Measurements from ENCODE around the gene UNC13D. TPM values are rescaled to one million over a fixed set of nuclear protein-coding genes. Genes with fewer than 3 reads are reported as not detected.

UNC13D gene
- total RNA-seq, 1 donor from 2014 or later = 102 TPM

DNA sequence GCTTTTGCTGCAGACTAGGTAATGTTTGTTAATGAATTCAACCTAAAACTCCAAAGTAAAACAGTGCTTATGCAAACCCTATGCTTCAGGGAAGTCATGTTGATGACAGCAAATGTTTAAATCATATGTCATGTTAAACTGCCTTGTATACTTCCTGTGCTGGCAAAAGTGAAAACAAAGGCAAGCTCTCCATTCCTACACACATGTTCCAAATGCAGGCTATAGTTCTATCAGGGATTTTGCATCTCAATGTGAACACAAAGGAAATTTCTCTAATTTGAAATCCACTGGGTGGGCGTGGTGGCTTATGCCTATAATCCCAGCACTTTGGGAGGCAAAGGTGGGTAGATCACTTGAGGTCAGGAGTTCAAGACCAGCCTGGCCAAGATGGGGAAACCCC, 40.3 kb downstream of the UNC13D start:
- CTCF ChIA-PET = interaction anchor here (0.9 kb wide), 1 partner anchor 57 kb away, joined by 3 read pairs; no protein-coding TSS in a partner anchor
- no peak for DNase-seq

DNA sequence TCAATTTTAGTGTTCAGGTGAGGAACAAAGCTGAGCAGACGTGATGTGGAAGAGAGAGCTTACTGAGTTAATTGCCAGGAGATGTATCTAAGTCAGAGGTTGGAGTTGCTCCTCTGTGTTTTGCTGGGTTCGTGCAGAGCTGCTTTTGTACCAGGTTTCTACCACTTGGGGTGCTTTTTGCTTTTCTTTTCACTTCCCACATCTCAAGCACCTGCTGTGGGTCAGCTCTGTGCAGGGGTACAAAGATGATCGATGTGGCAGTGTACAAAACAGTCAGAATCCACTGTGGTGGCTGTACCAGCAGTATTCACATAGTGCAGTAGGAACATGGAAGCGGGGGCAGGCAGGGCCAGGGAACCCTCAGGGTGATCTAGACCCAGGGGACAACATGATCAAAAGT, 44.8 kb downstream of the UNC13D start:
- CTCF ChIA-PET = interaction anchor here (1.0 to 1.3 kb wide), 2 partner anchors 30 to 46 kb away, joined by 4 read pairs; no protein-coding TSS in a partner anchor
- Mint-ChIP-seq H3K4me1 (peaks cover 11% of the 10 kb centered on the region), H3K4me3 (no peak overlapping the region), H3K9me3 (no peaks in the 10 kb centered on the region), H3K36me3 (ENCODE audit: low read depth) (peaks cover 45% of the 10 kb centered on the region), H3K27ac (no peak overlapping the region), H3K27me3 (no peaks in the 10 kb centered on the region)
- POLR2A ChIA-PET = interaction anchor here (0.6 to 1.4 kb wide), 3 partner anchors 19 to 125 kb away, joined by 4 read pairs; a partner anchor contains a TSS
- intact Hi-C loops (cut with micrococcal nuclease) = no loop called here
- TF ChIP-seq, protein P1, sequence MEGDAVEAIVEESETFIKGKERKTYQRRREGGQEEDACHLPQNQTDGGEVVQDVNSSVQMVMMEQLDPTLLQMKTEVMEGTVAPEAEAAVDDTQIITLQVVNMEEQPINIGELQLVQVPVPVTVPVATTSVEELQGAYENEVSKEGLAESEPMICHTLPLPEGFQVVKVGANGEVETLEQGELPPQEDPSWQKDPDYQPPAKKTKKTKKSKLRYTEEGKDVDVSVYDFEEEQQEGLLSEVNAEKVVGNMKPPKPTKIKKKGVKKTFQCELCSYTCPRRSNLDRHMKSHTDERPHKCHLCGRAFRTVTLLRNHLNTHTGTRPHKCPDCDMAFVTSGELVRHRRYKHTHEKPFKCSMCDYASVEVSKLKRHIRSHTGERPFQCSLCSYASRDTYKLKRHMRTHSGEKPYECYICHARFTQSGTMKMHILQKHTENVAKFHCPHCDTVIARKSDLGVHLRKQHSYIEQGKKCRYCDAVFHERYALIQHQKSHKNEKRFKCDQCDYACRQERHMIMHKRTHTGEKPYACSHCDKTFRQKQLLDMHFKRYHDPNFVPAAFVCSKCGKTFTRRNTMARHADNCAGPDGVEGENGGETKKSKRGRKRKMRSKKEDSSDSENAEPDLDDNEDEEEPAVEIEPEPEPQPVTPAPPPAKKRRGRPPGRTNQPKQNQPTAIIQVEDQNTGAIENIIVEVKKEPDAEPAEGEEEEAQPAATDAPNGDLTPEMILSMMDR (IDR thresholded peaks at IDR 0.05) = no peak
- DNase-seq = peak; percentile 0
- no peak for ATAC-seq (ENCODE audit: low read depth)

More for the DNA sequence above, 40.3 kb downstream of the UNC13D start:
- no peak overlapping the region for H3K27ac Mint-ChIP-seq
- no peaks in the 10 kb centered on the region for H3K9me3 Mint-ChIP-seq
- no peaks in the 10 kb centered on the region for H3K27me3 Mint-ChIP-seq
- TF ChIP-seq, protein P1 (IDR thresholded peaks at IDR 0.05) = no peak
- peaks cover 14% of the 10 kb centered on the region for H3K36me3 Mint-ChIP-seq (ENCODE audit: low read depth)
- intact Hi-C loops (cut with micrococcal nuclease) = no loop called here
- H3K4me3 Mint-ChIP-seq = no peak overlapping the region
- peaks cover 21% of the 10 kb centered on the region for H3K4me1 Mint-ChIP-seq
- POLR2A ChIA-PET = interaction anchor here (1.2 kb wide), 1 partner anchor 24 kb away, joined by 3 read pairs; no protein-coding TSS in a partner anchor
- no peak for ATAC-seq (ENCODE audit: low read depth)

DNA sequence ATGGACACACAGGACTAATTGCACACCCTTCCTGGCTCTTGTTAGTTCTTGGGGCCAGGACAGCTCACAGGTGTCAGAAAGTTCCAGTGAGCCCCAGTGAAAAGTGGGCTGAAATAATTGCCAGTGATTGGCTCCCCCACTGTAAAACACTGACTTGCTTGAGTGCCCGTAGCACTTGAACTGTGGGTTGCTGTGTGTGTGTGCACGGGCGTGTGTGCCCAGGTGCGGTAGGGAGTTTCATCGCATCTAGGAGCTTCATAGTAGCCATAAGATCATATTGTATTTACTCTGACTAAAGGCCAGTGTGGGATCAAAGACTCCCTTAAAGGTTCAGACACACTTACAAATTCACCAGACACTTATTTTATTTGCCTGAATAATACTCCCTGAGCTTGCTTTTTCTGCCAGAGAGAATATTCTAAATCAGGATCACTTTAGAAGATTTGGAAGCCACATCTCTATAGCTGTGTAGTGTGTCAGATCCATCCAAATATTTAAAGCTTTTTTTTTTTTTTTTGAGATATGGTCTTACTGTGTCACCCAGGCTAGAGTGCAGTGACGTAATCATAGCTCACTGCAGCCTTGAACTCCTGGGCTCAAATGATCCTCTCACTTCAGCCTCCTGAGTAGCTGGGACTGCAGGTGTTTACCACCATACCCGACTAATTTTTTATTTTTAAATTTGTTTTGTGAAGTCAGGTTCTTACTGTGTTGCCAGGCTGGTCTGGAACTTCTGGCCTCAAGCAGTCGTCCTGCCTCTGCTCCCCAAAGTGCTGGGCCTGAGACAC, 48.2 kb downstream of the UNC13D start:
- ChIA-PET POLR2A (interaction anchor here (0.6 to 2.6 kb wide), 8 partner anchors 10 to 629 kb away, joined by 3 to 12 read pairs (median 4); a partner anchor contains a TSS), CTCF (interaction anchor here (0.6 to 1.8 kb wide), 7 partner anchors 13 to 736 kb away, joined by 3 to 5 read pairs (median 3); partner anchors contain the start of genes GALK1 and WBP2)
- H3K27ac Mint-ChIP-seq = no peak overlapping the region
- TF ChIP-seq, protein P1 (IDR thresholded peaks at IDR 0.05) = no peak
- peaks cover 11% of the 10 kb centered on the region for H3K4me1 Mint-ChIP-seq
- intact Hi-C loops (cut with micrococcal nuclease) = no loop called here
- H3K36me3 Mint-ChIP-seq (ENCODE audit: low read depth) = peaks cover 58% of the 10 kb centered on the region
- no peaks in the 10 kb centered on the region for H3K9me3 Mint-ChIP-seq
- H3K27me3 Mint-ChIP-seq = no peaks in the 10 kb centered on the region
- ATAC-seq (ENCODE audit: low read depth) (no peak), DNase-seq (peak; percentile 3)
- no peak overlapping the region for H3K4me3 Mint-ChIP-seq

DNA sequence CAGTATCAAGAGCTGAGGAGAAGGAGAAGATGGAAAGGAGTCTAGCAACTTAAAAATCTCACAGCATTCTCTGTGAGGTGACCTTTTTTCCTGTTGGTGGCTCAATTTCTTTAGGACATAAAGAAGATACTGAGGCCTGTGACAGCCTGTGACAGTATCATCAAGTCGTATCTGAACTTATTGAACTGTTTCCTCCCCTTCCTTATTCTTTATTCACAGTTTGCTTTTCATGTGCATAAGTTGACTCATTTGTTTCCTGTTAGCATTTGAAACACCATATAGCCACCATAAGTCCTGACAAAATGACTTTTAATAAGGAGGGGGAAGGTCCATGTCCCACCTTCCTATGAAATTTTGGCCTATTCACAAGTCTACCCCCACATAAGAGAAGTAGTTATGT, 50.7 kb downstream of the UNC13D start:
- CTCF ChIA-PET = no interaction called here

More for the DNA sequence above, 50.7 kb downstream of the UNC13D start:
- Mint-ChIP-seq H3K4me3 (no peak overlapping the region), H3K36me3 (ENCODE audit: low read depth) (peaks cover 47% of the 10 kb centered on the region), H3K27me3 (no peaks in the 10 kb centered on the region), H3K27ac (no peak overlapping the region), H3K4me1 (peaks cover 12% of the 10 kb centered on the region), H3K9me3 (no peaks in the 10 kb centered on the region)
- intact Hi-C loops (cut with micrococcal nuclease) = no loop called here
- TF ChIP-seq, protein P1 (IDR thresholded peaks at IDR 0.05) = no peak
- DNase-seq = no peak
- ATAC-seq (ENCODE audit: low read depth) = no peak
- POLR2A ChIA-PET = interaction anchor here (0.6 to 2.5 kb wide), 2 partner anchors 8 to 46 kb away, joined by 4 to 9 read pairs; no protein-coding TSS in a partner anchor
